DND-41 (cell line): ENCODE measurements around the gene CARMIL1.

Source experiments
- ATAC-seq: fragments of 200-7000 bp; cut with Tn5 transposase; 3 replicates; pipeline ENCODE4 v1.9.1; 2021; ENCODE audit warnings: low read depth; ENCODE audit not compliant: insufficient read depth
- DNase-seq: peaks from one replicate; pipeline ENCODE4 v3.0.0-alpha.2; 2020
- H2AFZ ChIP-seq: 2 replicates; pipeline ENCODE4 v1.6.0; 2012; ENCODE audit warnings: low read depth, low read length
- H3K27ac ChIP-seq: 2 replicates; pipeline ENCODE4 v1.5.1; 2012; ENCODE audit warnings: low read length, inconsistent platforms
- H3K27me3 ChIP-seq: fragments of 200-600 bp; sonication (generic); 2 replicates; pipeline ENCODE4 v1.6.0; 2012; ENCODE audit warnings: low read length, mild to moderate bottlenecking, inconsistent platforms; ENCODE audit not compliant: insufficient read depth, poor library complexity
- H3K36me3 ChIP-seq: 2 replicates; pipeline ENCODE4 v1.5.1; 2012; ENCODE audit warnings: low read length, inconsistent platforms; ENCODE audit not compliant: insufficient read depth
- H3K4me1 ChIP-seq: 2 replicates; pipeline ENCODE4 v1.5.1; 2012; ENCODE audit warnings: mild to moderate bottlenecking, low read length; ENCODE audit not compliant: insufficient read depth
- H3K4me2 ChIP-seq: 2 replicates; pipeline ENCODE4 v1.6.0; 2012; ENCODE audit warnings: mild to moderate bottlenecking, moderate library complexity, low read length, inconsistent platforms; ENCODE audit not compliant: insufficient read depth
- H3K4me3 ChIP-seq, 2 experiments: fragments of 200-600 bp in 1 of 2; shearing (Covaris generic) in 1 of 2; 2 replicates each; pipeline ENCODE4 v1.5.1; 2012 to 2016; ENCODE audit warnings: inconsistent platforms in 2 of 2, low read length in 2 of 2, mild to moderate bottlenecking in 2 of 2, low read depth in 1 of 2, moderate library complexity in 1 of 2
- H3K79me2 ChIP-seq: 2 replicates; pipeline ENCODE4 v1.6.0; 2012; ENCODE audit warnings: low read length, inconsistent platforms; ENCODE audit not compliant: insufficient read depth
- H3K9ac ChIP-seq: 2 replicates; pipeline ENCODE4 v1.6.0; 2012; ENCODE audit warnings: low read depth, mild to moderate bottlenecking, inconsistent platforms, low read length, moderate library complexity
- H3K9me3 ChIP-seq: 2 replicates; pipeline ENCODE4 v1.5.1; 2012; ENCODE audit warnings: low read length, moderate library complexity, mild to moderate bottlenecking, inconsistent platforms; ENCODE audit not compliant: insufficient read depth, severe bottlenecking
- H4K20me1 ChIP-seq: 2 replicates; pipeline ENCODE4 v1.6.0; 2012; ENCODE audit warnings: low read length; ENCODE audit not compliant: insufficient read depth
- EZH2 ChIP-seq: IDR thresholded peaks from 3 replicates; pipeline ENCODE4 v1.6.1; 2012; ENCODE audit warnings: borderline replicate concordance, low read depth, mild to moderate bottlenecking, moderate library complexity, low read length, inconsistent platforms; ENCODE audit not compliant: severe bottlenecking
- TF ChIP-seq, protein P1 (sequence below): IDR thresholded peaks from 2 replicates; pipeline ENCODE4 v1.5.1; 2012; ENCODE audit warnings: borderline replicate concordance, low read length, moderate library complexity, mild to moderate bottlenecking; ENCODE audit not compliant: poor library complexity, severe bottlenecking; ENCODE audit errors: extremely low read depth

The CARMIL1 gene

DNA sequence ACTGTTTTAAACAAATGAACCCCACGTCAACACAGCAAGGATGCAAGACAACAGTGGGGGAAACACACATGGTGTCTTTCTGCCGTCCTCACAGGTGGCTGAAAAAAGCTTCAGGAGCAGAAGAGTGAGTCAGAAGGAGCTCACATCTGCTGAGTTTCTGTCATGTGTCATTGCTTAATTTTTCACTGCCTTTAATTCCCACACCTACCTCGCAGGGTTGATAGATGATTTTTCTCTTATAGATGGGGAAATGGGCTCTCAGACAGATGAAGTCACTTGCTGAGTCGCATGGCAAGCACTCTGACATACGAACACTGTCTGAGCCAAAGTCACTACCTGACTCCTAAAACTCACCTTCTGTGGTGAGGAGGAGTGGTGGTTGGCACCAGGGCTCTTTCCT, 28.3 kb upstream of the CARMIL1 start:
- no peak for ATAC-seq
- DNase-seq: no peak
- H2AFZ ChIP-seq: no peak overlapping the region

DNA sequence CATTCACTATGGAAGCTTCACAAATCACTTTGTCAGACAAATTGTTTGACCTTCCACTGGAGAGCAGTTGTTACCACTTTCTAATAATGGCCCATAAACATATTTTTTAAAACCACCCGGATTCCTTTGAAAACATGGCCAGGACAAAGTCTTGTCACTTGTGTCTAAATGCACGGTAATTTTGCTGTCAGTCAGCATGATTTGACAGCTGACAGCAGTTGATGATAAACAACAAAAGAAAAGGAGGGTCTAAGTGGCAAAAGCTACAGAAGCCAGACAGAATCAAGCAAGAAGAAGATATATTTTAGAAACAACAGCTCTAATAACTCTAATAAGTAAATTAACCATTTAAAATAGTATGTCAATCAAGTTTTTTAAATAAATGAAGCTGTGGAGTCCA, 27.7 kb upstream of the CARMIL1 start:
- Histone ChIP-seq H3K36me3 (no peaks in the 10 kb centered on the region), H3K9ac (no peak overlapping the region), H3K27ac (no peak overlapping the region), H3K9me3 (no peaks in the 10 kb centered on the region), H3K27me3 (peaks cover 13% of the 10 kb centered on the region), H4K20me1 (no peaks in the 10 kb centered on the region), H3K79me2 (no peaks in the 10 kb centered on the region), H3K4me1 (no peaks in the 10 kb centered on the region), H2AFZ (no peak overlapping the region), H3K4me2 (no peak overlapping the region), H3K4me3 (no peak overlapping the region)
- DNase-seq: no peak
- TF ChIP-seq EZH2: no peak
- TF ChIP-seq, protein P1, sequence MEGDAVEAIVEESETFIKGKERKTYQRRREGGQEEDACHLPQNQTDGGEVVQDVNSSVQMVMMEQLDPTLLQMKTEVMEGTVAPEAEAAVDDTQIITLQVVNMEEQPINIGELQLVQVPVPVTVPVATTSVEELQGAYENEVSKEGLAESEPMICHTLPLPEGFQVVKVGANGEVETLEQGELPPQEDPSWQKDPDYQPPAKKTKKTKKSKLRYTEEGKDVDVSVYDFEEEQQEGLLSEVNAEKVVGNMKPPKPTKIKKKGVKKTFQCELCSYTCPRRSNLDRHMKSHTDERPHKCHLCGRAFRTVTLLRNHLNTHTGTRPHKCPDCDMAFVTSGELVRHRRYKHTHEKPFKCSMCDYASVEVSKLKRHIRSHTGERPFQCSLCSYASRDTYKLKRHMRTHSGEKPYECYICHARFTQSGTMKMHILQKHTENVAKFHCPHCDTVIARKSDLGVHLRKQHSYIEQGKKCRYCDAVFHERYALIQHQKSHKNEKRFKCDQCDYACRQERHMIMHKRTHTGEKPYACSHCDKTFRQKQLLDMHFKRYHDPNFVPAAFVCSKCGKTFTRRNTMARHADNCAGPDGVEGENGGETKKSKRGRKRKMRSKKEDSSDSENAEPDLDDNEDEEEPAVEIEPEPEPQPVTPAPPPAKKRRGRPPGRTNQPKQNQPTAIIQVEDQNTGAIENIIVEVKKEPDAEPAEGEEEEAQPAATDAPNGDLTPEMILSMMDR: no peak
- ATAC-seq: no peak

More for the DNA sequence above, 28.3 kb upstream of the CARMIL1 start:
- Histone ChIP-seq H3K4me3 (no peak overlapping the region), H3K4me2 (no peak overlapping the region), H3K36me3 (no peaks in the 10 kb centered on the region), H3K27me3 (peaks cover 13% of the 10 kb centered on the region), H3K9me3 (no peaks in the 10 kb centered on the region), H3K27ac (no peak overlapping the region), H3K79me2 (no peaks in the 10 kb centered on the region), H3K9ac (no peak overlapping the region), H3K4me1 (no peaks in the 10 kb centered on the region), H4K20me1 (no peaks in the 10 kb centered on the region)
- TF ChIP-seq, protein P1: no peak
- TF ChIP-seq EZH2: no peak

DNA sequence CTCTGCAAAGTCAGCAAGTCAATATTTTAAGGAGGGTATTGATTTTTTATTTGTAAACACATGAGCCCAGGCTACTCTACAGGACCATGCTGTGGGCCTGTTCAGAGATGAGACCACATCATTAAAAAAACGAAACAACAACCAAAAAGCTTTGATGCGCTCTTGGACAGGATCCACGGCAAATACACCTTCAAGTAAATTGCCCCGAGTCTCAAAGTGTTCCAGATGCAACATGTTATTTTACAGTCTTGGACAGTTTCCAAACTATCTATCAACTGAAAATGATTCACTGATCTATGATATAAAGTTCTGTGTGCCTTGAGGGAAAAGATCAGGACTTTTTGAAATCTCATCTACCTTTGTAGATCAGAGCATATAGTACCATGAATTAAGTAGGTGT, 25.8 kb upstream of the CARMIL1 start:
- no peak for TF ChIP-seq EZH2
- TF ChIP-seq, protein P1: no peak
- no peaks in the 10 kb centered on the region for H4K20me1 ChIP-seq
- H3K4me2 ChIP-seq: no peak overlapping the region
- H3K27me3 ChIP-seq: peaks cover 18% of the 10 kb centered on the region
- H3K9me3 ChIP-seq: no peaks in the 10 kb centered on the region
- no peaks in the 10 kb centered on the region for H3K36me3 ChIP-seq
- no peak overlapping the region for H2AFZ ChIP-seq
- no peaks in the 10 kb centered on the region for H3K4me1 ChIP-seq
- no peak overlapping the region for H3K9ac ChIP-seq
- H3K4me3 ChIP-seq: no peak overlapping the region
- DNase-seq (no peak), ATAC-seq (no peak)
- no peak overlapping the region for H3K27ac ChIP-seq
- H3K79me2 ChIP-seq: no peaks in the 10 kb centered on the region

DNA sequence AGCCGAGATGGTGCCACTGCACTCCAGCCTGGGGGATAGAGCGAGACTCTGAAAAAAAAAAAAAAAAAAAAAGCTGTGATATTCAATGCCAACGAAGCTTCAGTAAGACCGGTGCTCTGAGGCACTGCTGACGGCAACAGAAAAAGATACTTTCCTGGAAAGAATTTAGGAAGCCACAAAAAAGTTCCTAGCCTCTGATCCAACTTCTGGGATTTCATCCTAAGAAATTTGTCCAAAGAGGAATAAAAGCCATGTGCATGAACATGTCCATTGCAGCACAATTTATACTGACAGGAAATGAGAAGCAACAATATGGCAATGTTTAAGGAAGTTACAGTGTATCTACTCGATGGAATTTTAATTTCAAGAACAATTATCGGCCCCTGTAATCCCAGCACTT, 24.5 kb upstream of the CARMIL1 start:
- Histone ChIP-seq H3K9ac (no peak overlapping the region), H4K20me1 (no peaks in the 10 kb centered on the region), H3K4me3 (no peak overlapping the region), H3K4me1 (no peaks in the 10 kb centered on the region), H3K27ac (no peak overlapping the region), H3K79me2 (no peaks in the 10 kb centered on the region), H3K4me2 (no peak overlapping the region), H2AFZ (no peak overlapping the region), H3K9me3 (no peaks in the 10 kb centered on the region), H3K27me3 (peaks cover 18% of the 10 kb centered on the region), H3K36me3 (no peaks in the 10 kb centered on the region)
- ATAC-seq (no peak), DNase-seq (no peak)
- TF ChIP-seq, protein P1: no peak
- no peak for TF ChIP-seq EZH2
